Keratinocyte (primary cell): Measurements from ENCODE around the gene TARP.

ENCODE experiments used
- DNase-seq: peaks from one replicate; pipeline ENCODE4 v3.0.0-alpha.2; 2011; ENCODE audit warnings: low read depth, missing footprints, low spot score
- FAIRE-seq: peaks from 2 replicates; lab custom pipeline; 2011; peaks lifted over from hg19 to GRCh38; lab: Jason Lieb, UNC
- H2AFZ ChIP-seq: 2 replicates; pipeline ENCODE4 v1.6.0; 2012; ENCODE audit warnings: low read length, control low read depth, inconsistent platforms; ENCODE audit not compliant: control insufficient read depth
- H3K27ac ChIP-seq: 2 replicates; pipeline ENCODE4 v1.5.1; 2011; ENCODE audit warnings: low read length; ENCODE audit not compliant: control insufficient read depth, insufficient read depth
- H3K27me3 ChIP-seq: 3 replicates; pipeline ENCODE4 v1.6.0; 2011; ENCODE audit warnings: low read length; ENCODE audit not compliant: control insufficient read depth, insufficient read depth; ENCODE audit errors: extremely low read depth
- H3K36me3 ChIP-seq, 2 experiments: 2 replicates in 1 of 2; 3 replicates in 1 of 2; pipeline ENCODE4 v1.5.1; 2011; ENCODE audit warnings: low read length in 2 of 2, mild to moderate bottlenecking in 1 of 2; ENCODE audit not compliant: control insufficient read depth in 2 of 2, insufficient read depth in 2 of 2; ENCODE audit errors: extremely low read depth in 1 of 2
- H3K4me1 ChIP-seq: 3 replicates; pipeline ENCODE4 v1.5.1; 2011; ENCODE audit warnings: low read length; ENCODE audit not compliant: control insufficient read depth, insufficient read depth; ENCODE audit errors: extremely low read depth
- H3K4me2 ChIP-seq: 3 replicates; pipeline ENCODE4 v1.6.0; 2011; ENCODE audit warnings: low read depth, low read length; ENCODE audit not compliant: control insufficient read depth, insufficient read depth; ENCODE audit errors: extremely low read depth
- H3K4me3 ChIP-seq, 3 experiments: fragments of 200-600 bp in 1 of 3; sonication (generic) in 1 of 3; 2 replicates in 2 of 3; 3 replicates in 1 of 3; pipeline ENCODE4 v1.5.1; 2011 to 2016; ENCODE audit warnings: low read length in 3 of 3, mild to moderate bottlenecking in 3 of 3, control low read depth in 2 of 3, inconsistent platforms in 1 of 3, low read depth in 1 of 3, mixed read lengths in 1 of 3, mixed run types in 1 of 3, moderate library complexity in 1 of 3; ENCODE audit not compliant: control insufficient read depth in 2 of 3, insufficient read depth in 2 of 3; ENCODE audit errors: extremely low read depth in 1 of 3
- H3K79me2 ChIP-seq: 2 replicates; pipeline ENCODE4 v1.6.0; 2012; ENCODE audit warnings: low read length; ENCODE audit not compliant: control insufficient read depth, insufficient read depth
- H3K9ac ChIP-seq: 3 replicates; pipeline ENCODE4 v1.6.0; 2011; ENCODE audit warnings: low read length; ENCODE audit not compliant: control insufficient read depth, insufficient read depth; ENCODE audit errors: extremely low read depth
- H3K9me1 ChIP-seq: 3 replicates; pipeline ENCODE4 v1.6.0; 2011; ENCODE audit warnings: low read length; ENCODE audit not compliant: control insufficient read depth, insufficient read depth; ENCODE audit errors: extremely low read depth
- H3K9me3 ChIP-seq: 2 replicates; pipeline ENCODE4 v1.5.1; 2012; ENCODE audit warnings: low read depth, low read length; ENCODE audit not compliant: control insufficient read depth
- H4K20me1 ChIP-seq: 3 replicates; pipeline ENCODE4 v1.6.0; 2011; ENCODE audit warnings: low read length; ENCODE audit not compliant: control insufficient read depth, insufficient read depth; ENCODE audit errors: extremely low read depth
- EZH2 ChIP-seq: IDR thresholded peaks from one replicate; pipeline ENCODE4 v1.6.1; 2012; ENCODE audit warnings: inconsistent platforms, mild to moderate bottlenecking, low read length, moderate library complexity
- dilution Hi-C: fragments of 300-500 bp; cut with MboI; formaldehyde crosslinking; loops from one replicate; pipeline ENCODE4 v1.7.0; 2020; ENCODE audit warnings: low sequenced_read_pairs; ENCODE audit not compliant: extremely low pct_ligation_motif_present
- TF ChIP-seq, protein P1 (sequence below), 3 experiments: IDR thresholded peaks in 1 of 3; conservative IDR thresholded peaks in 1 of 3; optimal IDR thresholded peaks in 1 of 3; 2 replicates in 2 of 3; 3 replicates in 1 of 3; pipeline versions ENCODE3 to v1.5.1; 2011; ENCODE audit warnings: low read length in 3 of 3, mild to moderate bottlenecking in 3 of 3, moderate library complexity in 2 of 3, control low read depth in 1 of 3, inconsistent platforms in 1 of 3; ENCODE audit not compliant: insufficient read depth in 2 of 3; ENCODE audit errors: extremely low read depth in 1 of 3

TARP gene

DNA sequence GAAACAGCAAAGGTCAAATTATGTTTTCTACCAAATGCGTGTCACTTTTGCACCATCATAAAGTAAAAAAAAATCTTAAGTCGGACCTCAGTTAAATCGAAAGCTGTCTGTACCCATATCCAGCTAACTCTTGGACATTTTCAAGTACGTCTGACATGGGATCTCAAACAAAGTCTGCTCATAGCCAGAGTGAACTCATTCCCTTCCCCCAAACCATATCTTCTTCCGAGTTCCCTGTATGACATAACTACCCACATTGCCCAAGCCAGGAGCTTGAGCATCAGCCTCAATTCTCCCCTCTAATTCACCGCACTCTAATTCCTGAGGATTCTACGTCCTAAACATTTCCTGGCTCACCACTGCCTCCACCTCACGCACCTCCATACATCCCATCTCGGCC lies 44.8 kb upstream of the TARP start:
- DNase-seq (no peak), FAIRE-seq (no peak)
- no peaks in the 10 kb centered on the region for H4K20me1 ChIP-seq
- H3K4me1 ChIP-seq: no peaks in the 10 kb centered on the region
- no peak overlapping the region for H3K4me3 ChIP-seq
- H3K9me3 ChIP-seq: no peaks in the 10 kb centered on the region
- H3K27me3 ChIP-seq: no peaks in the 10 kb centered on the region
- no peak overlapping the region for H3K9ac ChIP-seq
- H3K36me3 ChIP-seq: no peaks in the 10 kb centered on the region
- TF ChIP-seq, protein P1, sequence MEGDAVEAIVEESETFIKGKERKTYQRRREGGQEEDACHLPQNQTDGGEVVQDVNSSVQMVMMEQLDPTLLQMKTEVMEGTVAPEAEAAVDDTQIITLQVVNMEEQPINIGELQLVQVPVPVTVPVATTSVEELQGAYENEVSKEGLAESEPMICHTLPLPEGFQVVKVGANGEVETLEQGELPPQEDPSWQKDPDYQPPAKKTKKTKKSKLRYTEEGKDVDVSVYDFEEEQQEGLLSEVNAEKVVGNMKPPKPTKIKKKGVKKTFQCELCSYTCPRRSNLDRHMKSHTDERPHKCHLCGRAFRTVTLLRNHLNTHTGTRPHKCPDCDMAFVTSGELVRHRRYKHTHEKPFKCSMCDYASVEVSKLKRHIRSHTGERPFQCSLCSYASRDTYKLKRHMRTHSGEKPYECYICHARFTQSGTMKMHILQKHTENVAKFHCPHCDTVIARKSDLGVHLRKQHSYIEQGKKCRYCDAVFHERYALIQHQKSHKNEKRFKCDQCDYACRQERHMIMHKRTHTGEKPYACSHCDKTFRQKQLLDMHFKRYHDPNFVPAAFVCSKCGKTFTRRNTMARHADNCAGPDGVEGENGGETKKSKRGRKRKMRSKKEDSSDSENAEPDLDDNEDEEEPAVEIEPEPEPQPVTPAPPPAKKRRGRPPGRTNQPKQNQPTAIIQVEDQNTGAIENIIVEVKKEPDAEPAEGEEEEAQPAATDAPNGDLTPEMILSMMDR (optimal IDR thresholded peaks at IDR 0.05 in 1 of 3, IDR thresholded peaks at IDR 0.05 in 1 of 3, conservative IDR thresholded peaks at IDR 0.05 in 1 of 3; ENCODE audit: extremely low read depth in 1 of 3, insufficient read depth in 2 of 3, low read length in 3 of 3): no peak
- no peak for TF ChIP-seq EZH2
- H3K27ac ChIP-seq: no peak overlapping the region
- H2AFZ ChIP-seq: no peak overlapping the region
- no peak overlapping the region for H3K4me2 ChIP-seq
- dilution Hi-C loops: no loop called here
- H3K79me2 ChIP-seq: no peaks in the 10 kb centered on the region
- no peaks in the 10 kb centered on the region for H3K9me1 ChIP-seq

DNA sequence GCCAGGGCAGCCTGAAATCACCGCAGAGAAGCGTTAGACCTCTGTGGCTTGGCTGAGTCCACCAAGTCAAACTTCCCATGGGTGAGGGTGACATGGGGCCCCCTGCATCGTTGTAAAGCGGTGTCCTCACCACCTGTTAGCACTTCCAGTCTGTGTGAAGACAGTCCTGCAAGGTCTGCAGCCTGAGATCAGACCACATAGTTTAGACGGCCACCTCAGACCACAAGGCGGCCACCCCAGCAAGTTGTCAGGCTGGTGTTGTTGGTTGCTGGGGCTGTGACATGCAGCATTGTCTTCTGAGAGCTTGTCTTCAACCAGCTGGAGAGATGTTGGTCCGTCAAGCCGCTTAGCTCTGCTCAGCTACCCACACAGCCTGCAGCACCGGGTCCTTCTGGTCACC lies 44.1 kb upstream of the TARP start:
- dilution Hi-C loops: no loop called here
- Histone ChIP-seq H3K4me3 (no peak overlapping the region), H4K20me1 (no peaks in the 10 kb centered on the region), H3K4me1 (no peaks in the 10 kb centered on the region), H3K27ac (no peak overlapping the region), H3K9ac (no peak overlapping the region), H3K36me3 (no peaks in the 10 kb centered on the region), H3K9me3 (no peaks in the 10 kb centered on the region), H3K9me1 (no peaks in the 10 kb centered on the region), H3K79me2 (no peaks in the 10 kb centered on the region), H3K27me3 (no peaks in the 10 kb centered on the region), H2AFZ (no peak overlapping the region), H3K4me2 (no peak overlapping the region)
- FAIRE-seq (no peak), DNase-seq (no peak)
- TF ChIP-seq, protein P1 (optimal IDR thresholded peaks at IDR 0.05 in 1 of 3, IDR thresholded peaks at IDR 0.05 in 1 of 3, conservative IDR thresholded peaks at IDR 0.05 in 1 of 3; ENCODE audit: extremely low read depth in 1 of 3, insufficient read depth in 2 of 3, low read length in 3 of 3): no peak
- no peak for TF ChIP-seq EZH2
